GM12878 (cell line): ENCODE results near the gene ZMYM1.
"Not testable (repeated sequence)": the region's sequence is repeated elsewhere in the genome, so short reads cannot be mapped to it uniquely, and the experiment has no call there.

ENCODE experiments used
- POLR2AphosphoS5 ChIP-seq: IDR thresholded peaks from 2 replicates; pipeline ENCODE4 v1.6.1; 2011; ENCODE audit warnings: mild to moderate bottlenecking, low read length, inconsistent platforms
- TF ChIP-seq, protein P1 (sequence below), 3 experiments: IDR thresholded peaks in 2 of 3; conservative IDR thresholded peaks in 1 of 3; 2 replicates each; pipeline ENCODE4 v1.5.1; 2011; ENCODE audit warnings: low read depth in 3 of 3, low read length in 3 of 3, mild to moderate bottlenecking in 3 of 3, control low read depth in 2 of 3, moderate library complexity in 2 of 3, inconsistent platforms in 1 of 3, mixed read lengths in 1 of 3; ENCODE audit not compliant: control insufficient read depth in 2 of 3, insufficient read depth in 1 of 3; ENCODE audit errors: extremely low read depth in 1 of 3

DNA sequence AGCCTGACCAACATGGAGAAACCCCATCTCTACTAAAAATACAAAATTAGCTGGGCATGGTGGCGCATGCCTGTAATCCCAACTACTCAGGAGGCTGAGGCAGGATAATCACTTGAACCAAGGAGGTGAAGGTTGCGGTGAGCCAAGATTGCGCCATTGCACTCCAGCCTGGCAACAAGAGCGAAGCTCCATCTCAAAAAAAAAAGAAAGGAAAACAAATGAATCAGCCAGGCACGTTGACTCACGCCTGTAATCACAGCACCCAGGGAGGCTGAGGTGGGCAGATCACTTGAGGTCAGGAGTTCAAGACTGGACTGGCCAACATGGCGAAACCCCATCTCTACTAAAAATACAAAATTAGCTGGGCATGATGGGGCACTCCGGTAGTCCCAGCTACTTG is 2.8 kb upstream of the ZMYM1 start:
- not testable (repeated sequence) for TF ChIP-seq POLR2AphosphoS5
- TF ChIP-seq, protein P1, sequence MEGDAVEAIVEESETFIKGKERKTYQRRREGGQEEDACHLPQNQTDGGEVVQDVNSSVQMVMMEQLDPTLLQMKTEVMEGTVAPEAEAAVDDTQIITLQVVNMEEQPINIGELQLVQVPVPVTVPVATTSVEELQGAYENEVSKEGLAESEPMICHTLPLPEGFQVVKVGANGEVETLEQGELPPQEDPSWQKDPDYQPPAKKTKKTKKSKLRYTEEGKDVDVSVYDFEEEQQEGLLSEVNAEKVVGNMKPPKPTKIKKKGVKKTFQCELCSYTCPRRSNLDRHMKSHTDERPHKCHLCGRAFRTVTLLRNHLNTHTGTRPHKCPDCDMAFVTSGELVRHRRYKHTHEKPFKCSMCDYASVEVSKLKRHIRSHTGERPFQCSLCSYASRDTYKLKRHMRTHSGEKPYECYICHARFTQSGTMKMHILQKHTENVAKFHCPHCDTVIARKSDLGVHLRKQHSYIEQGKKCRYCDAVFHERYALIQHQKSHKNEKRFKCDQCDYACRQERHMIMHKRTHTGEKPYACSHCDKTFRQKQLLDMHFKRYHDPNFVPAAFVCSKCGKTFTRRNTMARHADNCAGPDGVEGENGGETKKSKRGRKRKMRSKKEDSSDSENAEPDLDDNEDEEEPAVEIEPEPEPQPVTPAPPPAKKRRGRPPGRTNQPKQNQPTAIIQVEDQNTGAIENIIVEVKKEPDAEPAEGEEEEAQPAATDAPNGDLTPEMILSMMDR (IDR thresholded peaks at IDR 0.05 in 2 of 3, conservative IDR thresholded peaks at IDR 0.05 in 1 of 3; ENCODE audit: control insufficient read depth in 2 of 3, extremely low read depth in 1 of 3, insufficient read depth in 1 of 3, low read depth in 3 of 3, low read length in 3 of 3) = not testable (repeated sequence)
